Stimulated activated CD4-positive, alpha-beta T cell treated with anti-CD3 and anti-CD28 coated beads, Interleukin-1b, Interleukin-23, amount 100 ng/mL, for 48 hours (primary cell): ENCODE data around the gene PPP6R3.

Experiments used
- DNase-seq: peaks from one replicate; pipeline ENCODE4 v3.0.0-alpha.2; 2020

Gene PPP6R3

GRCh38 chr11:68657021-68657780 lies 196.6 kb downstream of the PPP6R3 start:
- no peak for DNase-seq

DNA sequence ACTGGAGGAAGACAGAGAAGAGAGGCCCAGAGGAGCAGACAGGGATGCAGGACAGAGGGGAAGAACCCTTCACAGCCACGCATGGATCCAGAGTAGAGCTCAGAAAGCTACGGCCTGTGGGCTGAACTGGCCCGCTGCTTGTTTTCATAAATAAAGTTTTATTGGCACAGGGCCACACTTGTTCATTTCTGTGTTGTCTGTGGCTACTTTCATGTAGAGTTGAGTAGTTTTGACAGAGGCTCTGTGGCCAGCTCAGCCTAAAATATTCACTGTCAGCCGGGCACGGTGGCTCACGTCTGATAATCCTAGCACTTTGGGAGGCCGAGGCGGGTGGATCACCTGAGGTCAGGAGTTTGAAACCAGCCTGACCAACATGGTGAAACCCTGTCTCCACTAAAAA lies 197.5 kb downstream of the PPP6R3 start:
- DNase-seq: no peak

DNA sequence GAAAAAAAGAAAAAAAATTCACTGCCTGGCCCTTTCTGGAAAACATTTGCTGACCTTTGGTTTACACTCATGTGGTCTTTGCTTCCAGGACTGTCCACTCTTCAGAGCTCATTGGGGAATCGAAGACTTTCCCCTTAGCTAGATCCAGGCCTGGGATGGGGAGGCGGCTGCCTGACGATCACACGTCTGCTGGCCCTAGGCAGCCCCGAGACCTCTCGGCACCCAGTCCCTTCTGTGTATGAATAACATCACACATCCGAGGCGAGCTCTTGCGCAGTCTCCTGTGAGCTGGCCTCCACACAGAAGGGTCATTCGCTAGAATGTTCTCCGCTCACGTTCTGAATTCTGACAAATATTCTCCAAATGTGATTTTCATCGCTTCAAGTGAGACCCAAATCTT lies 198.1 kb downstream of the PPP6R3 start:
- DNase-seq: no peak

GRCh38 chr11:68659158-68659921 lies 198.8 kb downstream of the PPP6R3 start:
- DNase-seq: no peak

GRCh38 chr11:68660066-68660810 lies 199.7 kb downstream of the PPP6R3 start:
- DNase-seq: no peak

DNA sequence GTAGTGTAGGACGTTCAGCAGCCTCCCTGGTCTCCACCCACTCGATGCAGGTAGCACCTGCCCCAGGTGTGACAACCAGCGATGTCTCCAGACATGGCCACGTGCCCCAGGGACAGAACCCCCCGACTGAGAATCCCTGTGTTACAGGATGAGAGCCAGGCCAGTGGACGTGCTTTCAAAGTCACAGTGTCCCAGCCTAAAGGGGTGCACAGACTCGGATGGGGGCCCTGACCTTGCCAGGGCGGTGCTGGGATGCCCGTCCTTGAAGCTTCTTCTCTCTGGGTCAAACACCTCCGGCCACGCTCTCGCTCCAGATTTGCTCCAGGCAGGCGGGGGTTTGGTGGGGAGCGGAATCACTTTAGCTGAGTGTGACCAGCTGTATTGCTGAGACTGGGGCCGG lies 200.5 kb downstream of the PPP6R3 start:
- DNase-seq: no peak

- no peak for DNase-seq
Measured at GRCh38 chr11:68661697-68662603, 201.4 kb downstream of the PPP6R3 start.

DNA sequence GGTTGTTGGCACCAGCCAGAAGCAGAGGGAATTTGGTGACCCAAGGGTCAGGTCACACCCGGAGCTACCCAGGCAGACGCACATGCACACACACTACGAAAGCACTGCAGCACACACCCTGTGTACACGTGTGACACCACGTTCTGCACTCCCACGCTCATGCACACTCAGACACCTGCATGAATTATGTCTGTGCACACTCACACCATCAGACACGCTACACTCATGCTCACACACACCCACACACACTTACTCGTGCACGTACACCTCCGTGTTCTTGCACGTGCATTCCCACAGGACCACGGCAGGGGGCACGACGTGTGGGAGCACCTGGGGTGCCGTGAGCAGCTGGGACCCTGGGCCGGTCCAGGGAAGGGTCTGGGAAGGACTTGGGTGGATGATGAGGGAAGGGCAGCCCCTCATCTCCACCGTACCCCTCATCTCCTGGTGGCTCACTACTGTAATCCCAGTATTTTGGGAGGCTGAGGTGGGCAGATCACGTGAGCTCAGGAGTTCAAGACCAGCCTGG lies 203.0 kb downstream of the PPP6R3 start:
- no peak for DNase-seq

DNA sequence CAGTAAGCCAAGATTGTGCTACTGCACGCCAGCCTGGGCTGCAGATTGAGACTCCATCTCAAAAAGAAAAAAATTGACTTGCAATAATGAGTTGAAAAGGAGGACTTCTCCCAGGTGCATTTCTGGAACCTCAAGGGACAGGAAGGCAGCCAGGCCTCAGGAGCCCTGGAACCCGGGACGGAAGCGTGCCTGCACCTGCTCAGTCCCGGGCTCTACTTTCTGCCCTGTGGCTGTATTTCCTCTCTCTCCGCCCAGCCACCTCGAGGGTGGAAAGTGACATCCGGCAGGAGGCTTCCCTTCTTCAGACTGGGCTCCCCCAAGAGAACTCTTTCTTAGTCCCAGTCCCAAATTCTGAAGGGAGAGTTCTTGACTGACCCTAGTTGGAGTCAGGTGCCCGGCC lies 203.6 kb downstream of the PPP6R3 start:
- no peak for DNase-seq

DNA sequence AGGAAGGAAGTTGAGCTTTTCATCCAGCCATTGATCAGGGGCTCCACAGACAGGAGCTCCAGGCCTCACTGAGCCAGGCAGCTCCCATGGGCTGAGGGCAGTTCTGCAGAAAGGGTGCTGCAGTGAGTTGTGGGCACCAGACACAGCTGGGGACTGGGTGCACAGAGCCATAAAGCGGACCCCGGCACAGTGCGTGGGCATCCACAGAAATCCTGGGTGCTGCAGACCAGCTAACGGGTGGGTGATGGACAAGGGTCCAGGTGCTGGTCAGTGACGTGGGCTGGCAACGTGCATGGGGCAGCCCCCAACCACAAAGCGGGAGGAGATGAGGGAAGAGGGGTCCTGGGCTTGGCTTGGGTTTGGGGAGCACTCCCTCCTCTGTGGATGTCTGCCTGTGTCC lies 204.4 kb downstream of the PPP6R3 start:
- DNase-seq: no peak
